ENCODE measurements around the gene CANX.
"Not testable (repeated sequence)": the region's sequence is repeated elsewhere in the genome, so short reads cannot be mapped to it uniquely, and the experiment has no call there.

The CANX gene, protein sequence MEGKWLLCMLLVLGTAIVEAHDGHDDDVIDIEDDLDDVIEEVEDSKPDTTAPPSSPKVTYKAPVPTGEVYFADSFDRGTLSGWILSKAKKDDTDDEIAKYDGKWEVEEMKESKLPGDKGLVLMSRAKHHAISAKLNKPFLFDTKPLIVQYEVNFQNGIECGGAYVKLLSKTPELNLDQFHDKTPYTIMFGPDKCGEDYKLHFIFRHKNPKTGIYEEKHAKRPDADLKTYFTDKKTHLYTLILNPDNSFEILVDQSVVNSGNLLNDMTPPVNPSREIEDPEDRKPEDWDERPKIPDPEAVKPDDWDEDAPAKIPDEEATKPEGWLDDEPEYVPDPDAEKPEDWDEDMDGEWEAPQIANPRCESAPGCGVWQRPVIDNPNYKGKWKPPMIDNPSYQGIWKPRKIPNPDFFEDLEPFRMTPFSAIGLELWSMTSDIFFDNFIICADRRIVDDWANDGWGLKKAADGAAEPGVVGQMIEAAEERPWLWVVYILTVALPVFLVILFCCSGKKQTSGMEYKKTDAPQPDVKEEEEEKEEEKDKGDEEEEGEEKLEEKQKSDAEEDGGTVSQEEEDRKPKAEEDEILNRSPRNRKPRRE

DNA sequence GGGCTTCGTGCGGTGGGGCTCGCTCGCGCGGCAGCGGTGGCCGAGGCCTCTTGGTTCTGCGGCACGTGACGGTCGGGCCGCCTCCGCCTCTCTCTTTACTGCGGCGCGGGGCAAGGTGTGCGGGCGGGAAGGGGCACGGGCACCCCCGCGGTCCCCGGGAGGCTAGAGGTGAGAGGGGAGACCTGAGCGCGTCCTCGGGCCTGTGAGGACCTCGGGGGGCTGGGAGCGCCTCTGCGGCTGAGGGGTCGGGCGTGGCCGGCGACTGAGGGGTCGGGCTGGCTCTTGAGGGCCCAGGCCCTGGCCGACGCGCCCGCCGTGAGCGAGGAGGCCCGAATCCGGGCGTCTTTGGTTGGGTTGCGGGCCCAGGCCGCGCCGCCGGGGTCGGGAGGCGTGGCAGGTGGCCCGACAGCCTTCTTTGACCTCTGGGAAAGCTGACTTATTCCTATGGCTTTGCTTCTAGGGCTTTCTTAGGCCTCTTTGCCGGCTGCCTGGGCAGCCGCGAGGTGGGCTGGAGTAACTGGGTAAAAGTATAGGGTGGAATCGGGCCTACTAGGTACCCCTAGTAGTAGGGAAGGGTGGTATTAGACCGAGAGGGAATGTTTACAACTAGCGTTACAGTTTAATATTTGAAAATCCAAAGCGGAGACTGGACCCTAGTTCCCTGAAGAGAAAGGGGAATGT lies at the start of gene CANX:
Gene CANX, plus strand, starts transcription at position 33 of the 681 bp plus-strand sequence. CDS start 6,715 bp downstream, outside the sequence.
- Histone ChIP-seq H2AFZ (ENCODE audit: low read depth, low read length) (peak within 1 kb of the TSS; percentile 33), H3K36me3 (ENCODE audit: insufficient read depth, low read length) (peaks cover 31% of the 10 kb centered on the region), H3K4me3 (ENCODE audit: low read length) (peak within 1 kb of the TSS; percentile 75)

DNA sequence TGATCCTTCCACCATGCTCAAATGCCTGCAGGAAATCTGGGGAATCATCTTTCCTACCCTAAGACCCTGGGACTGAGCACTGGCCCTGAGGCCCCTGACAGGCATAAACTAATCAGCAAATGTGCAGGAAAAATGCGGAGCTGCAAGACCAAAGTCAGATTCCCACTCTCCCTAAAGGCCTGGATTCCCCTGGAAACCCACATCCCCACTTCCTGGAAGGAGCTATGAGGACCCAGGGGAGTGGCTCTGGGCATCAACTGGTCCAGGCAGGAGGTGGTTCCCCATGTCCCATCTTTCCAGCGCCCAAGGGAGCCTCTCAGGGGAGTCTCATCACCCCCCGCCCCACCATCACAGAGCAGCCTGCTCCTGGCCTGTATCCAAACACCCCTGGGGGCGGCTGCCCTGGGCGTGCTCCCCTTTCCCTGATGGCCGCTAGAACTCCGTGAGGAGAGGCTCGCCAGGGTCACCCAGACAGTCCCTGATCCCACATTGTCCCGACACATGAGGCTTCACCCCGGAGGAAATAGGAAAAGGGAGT lies 49.5 kb upstream of the CANX start:
- H3K36me3 ChIP-seq (ENCODE audit: insufficient read depth, low read length); H3K4me1 ChIP-seq (ENCODE audit: insufficient read depth, low read length); H3K9me3 ChIP-seq (ENCODE audit: low read length); H2AFZ ChIP-seq (ENCODE audit: low read depth, low read length); H3K4me3 ChIP-seq (ENCODE audit: low read length); H3K27me3 ChIP-seq (ENCODE audit: insufficient read depth, low read length): not testable (repeated sequence)

More for the DNA sequence above, at the start of gene CANX:
- H3K9me3 ChIP-seq (ENCODE audit: low read length) = no peaks in the 10 kb centered on the region
- no peaks in the 10 kb centered on the region for H3K27me3 ChIP-seq (ENCODE audit: insufficient read depth, low read length)
- peaks cover 16% of the 10 kb centered on the region for H3K4me1 ChIP-seq (ENCODE audit: insufficient read depth, low read length)

DNA sequence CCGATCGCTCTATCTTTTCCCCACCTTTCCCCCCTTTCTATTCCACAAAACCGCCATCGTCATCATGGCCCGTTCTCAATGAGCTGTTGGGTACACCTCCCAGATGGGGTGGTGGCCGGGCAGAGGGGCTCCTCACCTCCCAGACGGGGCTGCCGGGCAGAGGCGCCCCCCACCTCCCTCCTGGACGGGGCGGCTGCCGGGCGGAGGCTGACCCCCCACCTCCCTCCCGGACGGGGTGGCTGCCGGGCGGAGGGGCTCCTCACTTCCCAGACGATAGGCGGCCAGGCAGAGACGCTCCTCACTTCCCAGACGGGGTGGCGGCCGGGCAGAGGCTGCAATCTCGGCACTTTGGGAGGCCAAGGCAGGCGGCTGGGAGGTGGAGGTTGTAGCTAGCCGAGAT lies 48.5 kb upstream of the CANX start:
- not testable (repeated sequence) for H3K4me3 ChIP-seq (ENCODE audit: low read length); H3K36me3 ChIP-seq (ENCODE audit: insufficient read depth, low read length); H3K4me1 ChIP-seq (ENCODE audit: insufficient read depth, low read length); H3K9me3 ChIP-seq (ENCODE audit: low read length); H3K27me3 ChIP-seq (ENCODE audit: insufficient read depth, low read length); H2AFZ ChIP-seq (ENCODE audit: low read depth, low read length)

DNA sequence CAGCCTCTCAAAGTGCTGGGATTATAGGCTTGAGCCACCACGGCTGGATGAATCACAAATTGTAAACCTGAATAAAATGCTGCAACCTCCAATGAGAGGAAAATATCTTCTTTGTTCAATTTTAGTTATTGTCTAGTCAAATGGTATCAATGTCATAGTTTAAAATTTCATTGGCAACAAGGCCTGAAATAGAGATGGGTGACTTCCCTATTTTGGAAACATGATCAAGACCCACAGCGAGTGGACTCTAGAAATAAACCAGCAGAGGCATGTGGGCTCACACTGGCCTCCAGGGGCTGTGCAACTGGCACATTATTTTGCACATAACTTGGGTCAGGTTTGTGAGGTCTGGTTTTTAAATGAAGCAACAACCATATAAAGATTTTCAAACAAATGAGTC lies 45.6 kb upstream of the CANX start:
- not testable (repeated sequence) for H3K27me3 ChIP-seq (ENCODE audit: insufficient read depth, low read length); H3K36me3 ChIP-seq (ENCODE audit: insufficient read depth, low read length); H3K9me3 ChIP-seq (ENCODE audit: low read length); H3K4me3 ChIP-seq (ENCODE audit: low read length); H2AFZ ChIP-seq (ENCODE audit: low read depth, low read length); H3K4me1 ChIP-seq (ENCODE audit: insufficient read depth, low read length)

DNA sequence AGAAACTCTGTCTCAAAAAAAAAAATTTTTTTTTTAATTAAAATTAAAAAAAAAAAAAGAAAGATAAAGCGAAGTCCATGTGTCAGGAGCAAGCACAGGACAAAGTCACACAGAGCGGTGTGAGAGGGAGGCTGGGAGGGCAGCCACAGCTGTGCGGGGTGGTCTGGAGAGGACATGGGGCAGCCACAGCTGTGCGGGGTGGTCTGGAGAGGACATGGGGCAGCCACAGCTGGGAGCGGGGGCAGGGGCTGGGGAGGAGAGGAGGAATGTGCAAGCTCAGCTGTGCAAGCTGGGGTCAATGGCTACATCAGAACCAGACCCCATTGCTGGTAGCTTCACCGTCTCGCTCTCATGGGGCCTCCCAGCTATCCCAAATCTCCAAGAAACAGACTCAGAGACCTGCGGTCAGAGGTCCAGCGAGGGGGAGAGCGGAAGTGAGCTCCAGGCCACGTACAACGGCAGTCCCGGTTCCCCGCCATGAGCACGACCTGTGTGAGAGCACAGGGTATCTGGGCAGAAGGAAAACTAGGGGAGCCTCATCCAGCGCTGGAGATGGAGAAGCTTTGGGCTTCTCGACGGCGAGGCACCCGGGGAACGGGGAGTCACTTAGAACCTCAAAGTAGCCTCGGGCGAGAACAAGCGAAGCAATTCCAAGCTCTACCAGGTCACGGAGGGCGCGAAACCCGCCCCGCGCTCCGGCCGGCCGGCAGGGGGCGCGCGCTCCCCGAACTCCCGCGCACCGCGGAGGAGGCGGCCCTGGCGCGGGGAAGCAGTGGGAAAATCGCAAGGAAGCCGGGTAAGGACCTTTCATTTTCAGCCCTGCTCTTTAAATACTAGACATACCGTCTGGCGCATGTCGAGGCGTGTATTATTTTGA lies 41.2 kb upstream of the CANX start:
- not testable (repeated sequence) for H2AFZ ChIP-seq (ENCODE audit: low read depth, low read length); H3K36me3 ChIP-seq (ENCODE audit: insufficient read depth, low read length); H3K4me3 ChIP-seq (ENCODE audit: low read length); H3K4me1 ChIP-seq (ENCODE audit: insufficient read depth, low read length); H3K27me3 ChIP-seq (ENCODE audit: insufficient read depth, low read length); H3K9me3 ChIP-seq (ENCODE audit: low read length)

DNA sequence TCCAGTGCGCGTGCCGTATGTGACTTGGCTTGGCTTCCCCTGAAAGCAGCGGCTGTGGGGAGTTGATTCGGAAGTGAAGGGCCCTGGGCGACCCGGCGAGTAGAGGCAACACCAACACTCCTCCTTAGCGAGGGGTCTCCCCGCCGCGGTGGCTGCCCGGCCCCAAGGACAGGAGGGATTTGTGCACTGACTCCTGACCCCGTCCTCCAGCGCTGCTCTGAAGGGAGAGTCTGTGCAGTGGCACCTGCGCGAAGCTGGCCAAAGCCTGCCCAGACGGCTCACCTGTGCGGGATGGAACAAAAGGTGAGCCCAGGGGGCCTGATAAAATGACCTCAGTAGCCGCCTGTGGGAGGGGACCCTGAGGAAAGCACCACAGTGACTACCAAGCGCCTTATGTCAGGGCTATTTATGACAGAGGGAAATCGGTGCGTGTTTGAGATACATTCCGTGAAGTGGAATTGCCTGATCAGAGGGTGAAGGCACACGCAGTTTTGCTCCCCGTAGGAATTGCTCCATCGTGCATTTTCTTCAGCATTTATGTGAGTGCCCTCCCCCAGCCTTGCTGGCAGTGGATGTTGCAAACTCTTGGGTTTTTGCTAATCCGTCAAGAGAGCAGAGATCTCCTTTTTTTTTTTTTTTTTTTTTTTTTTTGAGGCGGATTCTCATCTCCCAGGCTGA lies 40.4 kb upstream of the CANX start:
- Histone ChIP-seq H2AFZ (ENCODE audit: low read depth, low read length) (peak overlapping the region; percentile 72), H3K4me3 (ENCODE audit: low read length) (peak overlapping the region; percentile 60)
- H3K4me1 ChIP-seq (ENCODE audit: insufficient read depth, low read length); H3K27me3 ChIP-seq (ENCODE audit: insufficient read depth, low read length); H3K36me3 ChIP-seq (ENCODE audit: insufficient read depth, low read length); H3K9me3 ChIP-seq (ENCODE audit: low read length): not testable (repeated sequence)

DNA sequence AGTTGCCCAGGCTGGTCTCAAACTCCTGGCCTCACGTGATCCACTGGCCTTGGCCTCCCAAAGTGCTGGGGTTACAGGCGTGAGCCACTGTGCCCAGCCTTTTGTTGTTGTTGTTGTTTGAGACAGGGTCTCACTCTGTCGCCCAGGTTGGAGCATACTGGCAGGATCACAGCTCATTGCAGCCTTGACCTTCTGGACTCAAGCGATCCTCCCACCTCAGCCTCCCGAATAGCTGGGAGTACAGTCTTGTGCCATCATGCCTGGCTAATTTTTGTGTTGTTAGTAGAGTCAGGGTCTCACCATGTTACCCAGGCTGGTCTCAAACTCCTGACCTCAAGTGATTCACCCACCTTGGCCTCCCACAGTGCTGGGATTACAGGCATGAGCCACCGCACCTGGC lies 37.1 kb upstream of the CANX start:
- not testable (repeated sequence) for H2AFZ ChIP-seq (ENCODE audit: low read depth, low read length); H3K4me1 ChIP-seq (ENCODE audit: insufficient read depth, low read length); H3K36me3 ChIP-seq (ENCODE audit: insufficient read depth, low read length)

DNA sequence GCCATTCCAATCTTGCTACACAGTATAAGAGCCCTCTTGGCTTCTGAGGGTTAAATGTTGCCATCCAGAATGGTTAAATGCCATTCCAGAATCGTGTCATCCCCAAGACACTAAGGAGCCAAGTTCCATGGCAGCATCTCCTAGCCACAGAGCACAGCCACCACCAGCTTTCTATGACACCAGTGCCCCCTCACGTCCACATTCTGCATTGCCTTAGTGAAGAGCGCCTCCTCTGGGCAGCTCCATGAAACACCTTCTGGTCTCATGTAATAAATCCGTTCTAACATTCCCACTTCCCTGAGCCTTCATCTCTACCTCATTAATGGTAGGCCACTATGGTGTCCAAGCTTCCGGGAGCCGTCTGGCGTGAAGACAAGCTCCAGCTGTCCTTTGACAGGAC lies 30.4 kb upstream of the CANX start:
- Histone ChIP-seq H3K9me3 (ENCODE audit: low read length) (no peaks in the 10 kb centered on the region), H3K36me3 (ENCODE audit: insufficient read depth, low read length) (no peaks in the 10 kb centered on the region), H3K27me3 (ENCODE audit: insufficient read depth, low read length) (no peaks in the 10 kb centered on the region), H3K4me3 (ENCODE audit: low read length) (no peak overlapping the region), H3K4me1 (ENCODE audit: insufficient read depth, low read length) (peaks cover 4% of the 10 kb centered on the region), H2AFZ (ENCODE audit: low read depth, low read length) (no peak overlapping the region)

More for the DNA sequence above, 37.1 kb upstream of the CANX start:
- not testable (repeated sequence) for H3K27me3 ChIP-seq (ENCODE audit: insufficient read depth, low read length); H3K9me3 ChIP-seq (ENCODE audit: low read length); H3K4me3 ChIP-seq (ENCODE audit: low read length)

DNA sequence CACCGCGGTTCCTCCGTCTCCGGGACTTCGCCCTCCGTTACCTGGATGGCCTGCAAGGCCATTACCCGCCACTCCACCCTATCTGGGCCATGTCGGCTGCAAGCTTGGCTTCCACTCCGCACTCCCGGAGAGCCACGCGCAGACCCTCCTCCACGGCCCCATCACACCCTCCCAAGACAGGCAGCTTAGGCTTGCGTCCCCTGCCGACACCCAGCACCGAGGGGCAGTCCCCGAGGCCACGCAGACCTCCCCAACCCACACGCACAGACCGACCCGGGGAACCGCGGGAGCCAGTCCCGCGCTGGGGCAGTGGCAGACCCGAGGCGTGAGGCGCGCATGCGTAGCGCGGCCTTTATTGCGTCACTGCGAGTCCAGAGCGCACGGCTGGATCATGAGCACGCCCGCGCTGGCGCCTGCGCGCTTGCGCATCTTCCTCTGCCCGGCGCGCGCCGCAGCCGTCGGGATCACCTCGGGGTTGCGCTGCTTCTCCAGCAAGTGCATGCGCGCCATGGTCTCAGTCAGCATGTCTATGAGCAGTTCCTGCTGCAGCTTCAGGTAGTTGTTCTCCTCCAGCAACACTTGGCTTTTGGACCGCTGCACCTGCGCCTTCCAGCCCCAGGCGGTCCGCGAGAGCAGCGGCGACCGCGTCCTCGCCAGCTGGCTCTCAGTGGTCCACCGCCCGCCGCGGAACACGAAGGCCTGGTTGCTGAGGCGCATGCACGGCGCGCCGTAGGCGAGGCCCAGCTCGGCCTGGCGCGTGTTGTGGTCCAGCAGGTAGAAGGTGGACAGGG lies 20.3 kb upstream of the CANX start:
- Histone ChIP-seq H3K36me3 (ENCODE audit: insufficient read depth, low read length) (no peaks in the 10 kb centered on the region), H2AFZ (ENCODE audit: low read depth, low read length) (peak overlapping the region; percentile 46), H3K4me3 (ENCODE audit: low read length) (peak overlapping the region; percentile 58), H3K4me1 (ENCODE audit: insufficient read depth, low read length) (peaks cover 5% of the 10 kb centered on the region), H3K27me3 (ENCODE audit: insufficient read depth, low read length) (no peaks in the 10 kb centered on the region), H3K9me3 (ENCODE audit: low read length) (peaks cover 3% of the 10 kb centered on the region)

DNA sequence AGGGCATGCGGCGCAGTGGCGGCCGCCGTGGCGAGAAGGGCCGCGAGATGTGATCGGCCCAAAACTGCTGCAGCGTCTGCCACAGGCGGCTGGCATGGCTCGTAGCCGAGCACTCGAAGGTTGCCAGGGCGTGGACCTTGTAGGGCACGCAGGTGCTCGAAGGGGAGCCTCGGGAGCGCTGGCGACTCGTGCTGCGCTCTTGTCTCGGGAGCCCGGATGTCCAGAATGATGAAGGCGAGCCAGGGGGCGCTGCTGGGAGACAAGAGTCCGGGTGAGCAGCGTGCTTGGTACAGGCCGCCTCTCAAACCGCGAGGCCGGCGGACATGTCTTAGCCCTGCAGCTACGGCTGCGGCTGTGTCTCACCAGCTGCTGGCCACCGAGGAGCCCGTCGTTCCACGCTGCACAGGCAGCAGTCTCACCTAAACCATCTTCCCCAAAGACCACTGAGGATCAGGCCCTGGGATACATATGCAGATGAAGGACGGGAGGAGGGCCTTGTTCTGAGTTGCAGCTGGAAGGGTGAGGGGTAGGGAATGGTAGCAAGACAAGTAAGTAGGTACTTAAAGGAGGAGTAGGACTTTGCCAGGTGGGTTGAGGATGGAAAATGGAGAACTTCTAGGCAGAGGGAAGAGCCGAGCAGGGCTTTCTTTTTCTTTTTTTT lies 19.6 kb upstream of the CANX start:
- peaks cover 3% of the 10 kb centered on the region for H3K9me3 ChIP-seq (ENCODE audit: low read length)
- H3K4me3 ChIP-seq (ENCODE audit: low read length) = no peak overlapping the region
- peaks cover 5% of the 10 kb centered on the region for H3K4me1 ChIP-seq (ENCODE audit: insufficient read depth, low read length)
- peak overlapping the region; percentile 46 for H2AFZ ChIP-seq (ENCODE audit: low read depth, low read length)
- H3K36me3 ChIP-seq (ENCODE audit: insufficient read depth, low read length) = no peaks in the 10 kb centered on the region
- H3K27me3 ChIP-seq (ENCODE audit: insufficient read depth, low read length) = no peaks in the 10 kb centered on the region

DNA sequence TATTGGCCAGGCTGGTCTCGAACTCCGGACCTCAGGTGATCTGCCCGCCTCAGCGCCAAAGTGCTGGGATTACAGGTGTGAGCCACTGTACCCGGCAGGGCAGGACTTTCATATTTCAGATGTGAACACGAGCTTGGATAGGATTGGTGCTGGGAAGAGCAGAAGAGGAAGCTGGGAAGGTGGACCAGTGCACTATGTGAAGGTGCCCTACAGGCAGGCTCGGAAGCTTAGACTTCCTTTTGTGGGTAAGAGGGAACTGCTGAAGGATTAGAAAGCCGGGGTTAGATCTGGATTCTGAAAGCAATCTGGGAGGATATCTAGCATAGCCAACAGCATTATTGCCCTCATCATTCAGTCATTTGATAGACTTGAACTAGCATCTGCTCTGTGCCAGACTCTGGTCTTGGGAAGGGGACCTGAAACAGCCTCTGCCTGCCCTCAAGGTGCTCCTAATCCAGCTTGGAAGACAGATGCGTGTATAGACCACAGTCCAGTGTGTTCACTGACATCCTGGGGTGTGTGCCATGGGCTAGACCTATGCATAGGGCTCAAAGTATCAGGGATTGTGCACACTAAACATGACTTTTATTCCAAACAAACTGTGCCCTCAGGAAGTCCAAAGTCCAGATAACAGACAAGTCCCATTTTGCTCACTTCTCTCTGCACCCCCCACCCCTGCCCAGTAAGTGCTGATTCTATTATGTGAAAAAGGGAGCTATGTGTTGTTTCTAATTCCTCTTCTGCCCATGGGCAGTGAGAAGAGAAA lies 18.6 kb upstream of the CANX start:
- H3K36me3 ChIP-seq (ENCODE audit: insufficient read depth, low read length) = no peaks in the 10 kb centered on the region
- H3K27me3 ChIP-seq (ENCODE audit: insufficient read depth, low read length) = no peaks in the 10 kb centered on the region
- H3K4me1 ChIP-seq (ENCODE audit: insufficient read depth, low read length) = peaks cover 5% of the 10 kb centered on the region
- no peak overlapping the region for H3K4me3 ChIP-seq (ENCODE audit: low read length)
- peaks cover 3% of the 10 kb centered on the region for H3K9me3 ChIP-seq (ENCODE audit: low read length)
- no peak overlapping the region for H2AFZ ChIP-seq (ENCODE audit: low read depth, low read length)
